HepG2 (cell line): Measurements from ENCODE around the gene TIMM23B. TPM values are rescaled to one million over a fixed set of nuclear protein-coding genes. Genes with fewer than 3 reads are reported as not detected.
"Not testable (repeated sequence)": the region's sequence is repeated elsewhere in the genome, so short reads cannot be mapped to it uniquely, and the experiment has no call there.

ENCODE experiments used
- ATAC-seq: fragments of 200-7000 bp; cut with Tn5 transposase; 3 replicates; pipeline ENCODE4 v1.9.1; 2020; ENCODE audit warnings: mild to moderate bottlenecking, moderate library complexity
- BruUV-seq: library from RNA; stranded (reverse); fragments of 400-500 nt; replicated peaks from 2 replicates; lab custom pipeline; 2021; lab: Mats Ljungman, UMichigan
- CTCF ChIA-PET: fragments of 300-600 bp; formaldehyde crosslinking; extraction: SDS; loops from one replicate; lab custom pipeline; 2021; ENCODE audit warnings: low total read pairs, inconsistent platforms, low intra/inter-chr PET ratio; lab: Yijun Ruan, JAX
- POLR2A ChIA-PET: fragments of 350-600 bp; sonication (Branson Sonifier 250); formaldehyde crosslinking; loops from one replicate; lab custom pipeline; 2020; ENCODE audit warnings: antibody characterized with exemption, inconsistent platforms; lab: Yijun Ruan, JAX
- DNase-seq: peaks from one replicate; pipeline ENCODE4 v3.0.0-alpha.2; 2015; ENCODE audit warnings: low spot score
- FAIRE-seq: peaks from 3 replicates; lab custom pipeline; 2011; peaks lifted over from hg19 to GRCh38; lab: Jason Lieb, UNC
- H2AFZ ChIP-seq: one replicate; pipeline ENCODE4 v1.6.1; 2011; ENCODE audit warnings: low read length, inconsistent platforms
- H3K27ac ChIP-seq: fragments of 300-600 bp; 3 replicates; pipeline ENCODE4 v1.8.0; 2011; ENCODE audit warnings: mixed run types, mild to moderate bottlenecking, mixed read lengths, low read length, inconsistent platforms; ENCODE audit not compliant: insufficient read depth; ENCODE audit errors: extremely low read length
- H3K27me3 ChIP-seq, 2 experiments: fragments of 200-600 bp in 1 of 2; 2 replicates in 1 of 2; 3 replicates in 1 of 2; pipeline versions ENCODE4 v1.6.0 to v1.8.0; 2011; ENCODE audit warnings: low read length in 2 of 2, mild to moderate bottlenecking in 2 of 2, moderate library complexity in 2 of 2, inconsistent platforms in 1 of 2; ENCODE audit not compliant: insufficient read depth in 2 of 2, control insufficient read depth in 1 of 2
- H3K36me3 ChIP-seq, 2 experiments: fragments of 200-600 bp in 1 of 2; replicated peaks in 1 of 2; 2 replicates in 1 of 2; 3 replicates in 1 of 2; pipeline versions ENCODE4 v1.5.1 to v1.8.0; 2011; ENCODE audit warnings: low read length in 2 of 2, inconsistent platforms in 1 of 2; ENCODE audit not compliant: insufficient read depth in 2 of 2, control insufficient read depth in 1 of 2
- H3K4me1 ChIP-seq: 2 replicates; pipeline ENCODE4 v1.5.1; 2012; ENCODE audit warnings: low read length, inconsistent platforms; ENCODE audit not compliant: insufficient read depth
- H3K4me2 ChIP-seq: 2 replicates; pipeline ENCODE4 v1.6.0; 2011; ENCODE audit warnings: low read depth, low read length, inconsistent platforms
- H3K4me3 ChIP-seq, 3 experiments: fragments of 200-600 bp in 1 of 3; sonication (generic), shearing (Covaris generic) in 1 of 3; replicated peaks in 1 of 3; 2 replicates each; pipeline ENCODE4 v1.5.1; 2011 to 2016; ENCODE audit warnings: low read length in 3 of 3, inconsistent platforms in 2 of 3, low read depth in 2 of 3, mild to moderate bottlenecking in 2 of 3, control low read depth in 1 of 3, mixed read lengths in 1 of 3; ENCODE audit not compliant: insufficient read depth in 1 of 3
- H3K79me2 ChIP-seq: one replicate; pipeline ENCODE4 v1.6.1; 2011; ENCODE audit warnings: low read length, inconsistent platforms; ENCODE audit not compliant: insufficient read depth
- H3K9ac ChIP-seq: 2 replicates; pipeline ENCODE4 v1.6.0; 2011; ENCODE audit warnings: mild to moderate bottlenecking, low read depth, low read length, inconsistent platforms; ENCODE audit not compliant: insufficient read depth
- H3K9me3 ChIP-seq: 2 replicates; pipeline ENCODE4 v1.5.1; 2012; ENCODE audit warnings: mild to moderate bottlenecking, low read length
- H4K20me1 ChIP-seq: 2 replicates; pipeline ENCODE4 v1.6.0; 2011; ENCODE audit warnings: inconsistent platforms, mild to moderate bottlenecking, low read length, moderate library complexity; ENCODE audit not compliant: insufficient read depth
- WGBS: methylation state at CpG from one replicate; pipeline ENCODE4 v1.1.6; 2017; ENCODE audit warnings: low lambda C conversion rate; 5-methylcytosine and 5-hydroxymethylcytosine counted together
- in situ Hi-C: cut with HindIII; loops from 2 replicates; pipeline ENCODE4 v1.10.0; 2017; ENCODE audit warnings: low pct_unique_long_range_greater_than_20kb; ENCODE audit not compliant: extremely low pct_ligation_motif_present
- intact Hi-C: fragments of 100-400 bp; cut with micrococcal nuclease; formaldehyde crosslinking; loops from one replicate; pipeline ENCODE4 v1.10.0; 2022; ENCODE audit not compliant: unreplicated experiment
- polyA plus RNA-seq, 8 experiments: library from polyadenylated mRNA; depleted of rRNA in 3 of 8; stranded (reverse) in 7 of 8; unstranded in 1 of 8; fragments of >200 nt; fragmentation: Illumina TruSeq in 4 of 8; extraction: Trizol in 4 of 8; gene quantifications; 2 replicates each; pipeline versions ENCODE4 v1.2.1 to v1.2.3, GENCODE V29; 2011 to 2016; ENCODE audit warnings: low read depth in 4 of 8, missing spikeins in 1 of 8, mixed read lengths in 1 of 8; ENCODE audit not compliant: insufficient read depth in 1 of 8
- total RNA-seq, 5 experiments: library from RNA; depleted of rRNA; stranded (reverse); fragments of >200 nt; fragmentation: Illumina TruSeq; extraction: Trizol; gene quantifications; 2 replicates each; pipeline ENCODE4 v1.2.3, GENCODE V29; 2016; ENCODE audit warnings: low read depth in 1 of 5

Gene TIMM23B
- total and polyA plus RNA-seq, 2 of the 13 experiments (the other 11 are each of a cell fraction or from before 2014, with no cell fraction given), result 10.8 to 13.0 TPM

- H3K27ac ChIP-seq, H4K20me1 ChIP-seq, H3K36me3 ChIP-seq, H3K79me2 ChIP-seq, H3K4me1 ChIP-seq, H3K9ac ChIP-seq, H3K27me3 ChIP-seq, H3K9me3 ChIP-seq, H3K4me2 ChIP-seq, FAIRE-seq, CTCF ChIA-PET, DNase-seq, ATAC-seq, BruUV-seq, H3K4me3 ChIP-seq, in situ Hi-C loops, POLR2A ChIA-PET, H2AFZ ChIP-seq: not testable (repeated sequence)
- intact Hi-C loops, result loop anchor here (5.0 kb wide), 1 partner anchor 324 kb away; no protein-coding TSS in a partner anchor
These were observed 25.4 kb upstream of the TIMM23B start for GRCh38 chr10:49916451-49916850.

GRCh38 chr10:49917927-49918326 lies 23.9 kb upstream of the TIMM23B start:
- H3K4me3 ChIP-seq, H3K4me2 ChIP-seq, CTCF ChIA-PET, H3K27me3 ChIP-seq, FAIRE-seq, H3K36me3 ChIP-seq, ATAC-seq, DNase-seq, H3K9me3 ChIP-seq, H3K4me1 ChIP-seq, H3K9ac ChIP-seq, H4K20me1 ChIP-seq, in situ Hi-C loops, BruUV-seq, POLR2A ChIA-PET, H2AFZ ChIP-seq, H3K79me2 ChIP-seq, H3K27ac ChIP-seq: not testable (repeated sequence)
- intact Hi-C loops, result loop anchor here (5.0 kb wide), 1 partner anchor 326 kb away; no protein-coding TSS in a partner anchor

GRCh38 chr10:49922041-49922440 lies 19.8 kb upstream of the TIMM23B start:
- FAIRE-seq, intact Hi-C loops, H3K4me3 ChIP-seq, POLR2A ChIA-PET, CTCF ChIA-PET, H3K36me3 ChIP-seq, H3K27ac ChIP-seq, H4K20me1 ChIP-seq, in situ Hi-C loops, H3K27me3 ChIP-seq, H3K9me3 ChIP-seq, BruUV-seq, ATAC-seq, H3K4me1 ChIP-seq, H3K4me2 ChIP-seq, H3K9ac ChIP-seq, H2AFZ ChIP-seq, H3K79me2 ChIP-seq, DNase-seq: not testable (repeated sequence)
- 93% methylated on average over 4 of the region's 4 CpGs for WGBS

- H3K9ac ChIP-seq, H3K27ac ChIP-seq, H3K4me2 ChIP-seq, DNase-seq, CTCF ChIA-PET, H3K4me1 ChIP-seq, intact Hi-C loops, H2AFZ ChIP-seq, H4K20me1 ChIP-seq, H3K27me3 ChIP-seq, H3K9me3 ChIP-seq, FAIRE-seq, H3K36me3 ChIP-seq, H3K4me3 ChIP-seq, ATAC-seq, in situ Hi-C loops, BruUV-seq, H3K79me2 ChIP-seq, POLR2A ChIA-PET: not testable (repeated sequence)
- 95% methylated on average over 2 of the region's 4 CpGs for WGBS
These were observed 18.3 kb upstream of the TIMM23B start for GRCh38 chr10:49923572-49923971.
